Endothelial cell (in vitro differentiated cells): Measurements from ENCODE around the gene CNOT9. TPM values are rescaled to one million over a fixed set of nuclear protein-coding genes. Genes with fewer than 3 reads are reported as not detected.

Experiments used
- DNase-seq: peaks from one replicate; pipeline ENCODE4 v3.0.0; 2021; ENCODE audit warnings: low spot score
- H3K27ac Mint-ChIP-seq: one replicate; pipeline ENCODE4 v1.8.0; 2021; ENCODE audit warnings: mixed read lengths, inconsistent platforms; ENCODE audit not compliant: unreplicated experiment
- H3K27me3 Mint-ChIP-seq: one replicate; pipeline ENCODE4 v1.8.0; 2021; ENCODE audit warnings: mild to moderate bottlenecking, moderate library complexity, mixed read lengths, inconsistent platforms; ENCODE audit not compliant: unreplicated experiment
- H3K36me3 Mint-ChIP-seq: one replicate; pipeline ENCODE4 v1.8.0; 2021; ENCODE audit warnings: mild to moderate bottlenecking, low read depth, mixed read lengths, inconsistent platforms; ENCODE audit not compliant: unreplicated experiment
- H3K4me1 Mint-ChIP-seq: one replicate; pipeline ENCODE4 v1.8.0; 2021; ENCODE audit warnings: mild to moderate bottlenecking, mixed read lengths, inconsistent platforms; ENCODE audit not compliant: unreplicated experiment
- H3K4me3 Mint-ChIP-seq: one replicate; pipeline ENCODE4 v1.8.0; 2021; ENCODE audit warnings: mild to moderate bottlenecking, mixed read lengths, inconsistent platforms; ENCODE audit not compliant: unreplicated experiment
- H3K9me3 Mint-ChIP-seq: one replicate; pipeline ENCODE4 v1.8.0; 2021; ENCODE audit warnings: mixed read lengths, inconsistent platforms; ENCODE audit not compliant: unreplicated experiment
- CTCF ChIP-seq: fragments of 200-600 bp; sonication (generic); IDR thresholded peaks from one replicate; pipeline ENCODE4 v1.5.0; 2021; ENCODE audit warnings: antibody characterized with exemption; ENCODE audit not compliant: unreplicated experiment
- total RNA-seq: library from RNA; stranded (reverse); fragmentation: NEBNext Ultra II Directional; extraction: Animal tissue kit (Norgen Biotek cat#: 25700); gene quantifications from one replicate; pipeline ENCODE4 v1.2.1, GENCODE V29; 2021; ENCODE audit not compliant: unreplicated experiment

CNOT9 gene
- total RNA-seq, 1 donor from 2014 or later = 56.1 TPM

DNA sequence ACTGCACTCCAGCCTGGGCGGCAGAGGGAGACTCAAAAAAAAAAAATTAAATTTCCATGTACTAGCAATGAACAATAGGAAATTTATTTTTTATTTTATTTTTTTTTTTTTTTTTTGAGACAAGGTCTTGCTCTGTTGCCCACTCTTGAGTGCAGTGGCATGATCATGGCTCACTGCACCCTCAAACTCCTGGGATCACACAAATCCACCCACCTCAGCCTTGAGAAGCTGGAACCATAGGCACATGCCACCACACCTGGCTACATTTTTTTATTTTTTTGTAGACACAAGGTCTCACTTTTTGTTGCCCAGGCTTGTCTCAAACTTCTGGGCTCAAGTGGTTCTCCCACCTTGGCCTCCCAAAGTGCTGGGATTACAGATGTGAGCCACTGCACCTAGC, 16.9 kb downstream of the CNOT9 start:
- H3K27me3 Mint-ChIP-seq = peaks cover 1% of the 10 kb centered on the region
- peaks cover 21% of the 10 kb centered on the region for H3K36me3 Mint-ChIP-seq
- DNase-seq = no peak
- H3K27ac Mint-ChIP-seq = no peak overlapping the region
- H3K4me3 Mint-ChIP-seq = no peak overlapping the region
- H3K4me1 Mint-ChIP-seq = no peaks in the 10 kb centered on the region
- TF ChIP-seq CTCF = no peak
- H3K9me3 Mint-ChIP-seq = no peaks in the 10 kb centered on the region

- peaks cover 5% of the 10 kb centered on the region for H3K36me3 Mint-ChIP-seq
- H3K27ac Mint-ChIP-seq = no peak overlapping the region
- peaks cover 25% of the 10 kb centered on the region for H3K4me1 Mint-ChIP-seq
- H3K4me3 Mint-ChIP-seq = no peak overlapping the region
- no peak for DNase-seq
- H3K27me3 Mint-ChIP-seq = no peaks in the 10 kb centered on the region
- no peak for TF ChIP-seq CTCF
- no peaks in the 10 kb centered on the region for H3K9me3 Mint-ChIP-seq
Observed at GRCh38 chr2:218605432-218605831, 36.8 kb downstream of the CNOT9 start.

DNA sequence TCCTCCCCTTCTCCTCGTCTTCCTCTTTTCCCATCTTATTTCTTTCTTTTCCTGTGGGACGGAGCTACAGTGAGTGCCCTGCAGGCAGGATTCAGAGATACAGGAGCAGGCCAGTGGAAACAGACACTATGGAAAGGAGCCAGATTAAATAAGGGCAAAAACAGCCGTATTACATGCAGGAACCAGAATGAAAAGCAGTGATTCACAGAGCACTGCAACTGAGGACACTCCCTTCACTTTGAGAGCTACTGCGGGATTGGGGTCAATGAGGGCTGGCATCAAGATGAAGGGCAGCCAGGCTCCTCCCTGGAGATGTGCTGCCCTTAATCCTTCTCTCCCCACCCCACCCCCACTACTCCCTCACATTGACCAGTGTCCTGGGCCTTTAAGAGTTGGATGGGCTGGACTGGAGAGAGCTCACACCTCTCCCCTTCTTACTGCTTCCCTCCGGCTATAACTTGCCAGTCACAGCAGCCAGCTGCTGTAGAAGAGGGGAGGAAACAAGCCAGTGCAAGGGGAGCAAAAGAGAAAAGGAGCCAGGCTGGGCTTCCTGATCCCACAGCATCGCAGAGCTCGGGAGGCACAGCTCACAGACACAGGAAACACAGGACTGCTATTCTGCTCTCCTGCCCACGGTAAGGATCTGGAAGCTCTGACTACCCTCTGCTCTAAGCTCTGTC, 38.9 kb downstream of the CNOT9 start, which contains the start of gene PLCD4:
TSS of gene PLCD4 (plus strand) at position 464 of the 680 bp plus-strand sequence. CDS start 7,841 bp downstream, outside the sequence.
- Mint-ChIP-seq H3K9me3 (no peaks in the 10 kb centered on the region), H3K27me3 (no peaks in the 10 kb centered on the region), H3K4me1 (peaks cover 36% of the 10 kb centered on the region), H3K27ac (peak within 1 kb of the TSS; percentile 82), H3K36me3 (peaks cover 11% of the 10 kb centered on the region), H3K4me3 (peak within 1 kb of the TSS; percentile 91)
- peak; percentile 37 for DNase-seq
- TF ChIP-seq CTCF = no peak

GRCh38 chr2:218615868-218616315, 47.3 kb downstream of the CNOT9 start:
- Mint-ChIP-seq H3K9me3 (no peaks in the 10 kb centered on the region), H3K27ac (no peak overlapping the region), H3K36me3 (peaks cover 16% of the 10 kb centered on the region), H3K4me3 (no peak overlapping the region), H3K27me3 (peaks cover 3% of the 10 kb centered on the region), H3K4me1 (peaks cover 9% of the 10 kb centered on the region)
- no peak for TF ChIP-seq CTCF
- DNase-seq = no peak

- Mint-ChIP-seq H3K4me3 (peak overlapping the region; percentile 63), H3K4me1 (peaks cover 20% of the 10 kb centered on the region), H3K9me3 (no peaks in the 10 kb centered on the region), H3K36me3 (peaks cover 10% of the 10 kb centered on the region), H3K27ac (peak overlapping the region; percentile 75), H3K27me3 (peaks cover 3% of the 10 kb centered on the region)
- DNase-seq = no peak
- no peak for TF ChIP-seq CTCF
Observed at GRCh38 chr2:218618102-218618860, 49.6 kb downstream of the CNOT9 start.
